Endodermal cell (in vitro differentiated cells): ENCODE results near the gene RXFP1. TPM values are rescaled to one million over a fixed set of nuclear protein-coding genes. Genes with fewer than 3 reads are reported as not detected.

ENCODE experiments used
- DNase-seq: peaks from one replicate; pipeline ENCODE4 v3.0.0-alpha.2; 2017
- H3K27ac ChIP-seq: 2 replicates; pipeline ENCODE4 v1.5.1; 2013; ENCODE audit warnings: mild to moderate bottlenecking, low read depth, low read length, moderate library complexity
- H3K27me3 ChIP-seq: 2 replicates; pipeline ENCODE4 v1.6.1; 2013; ENCODE audit warnings: mild to moderate bottlenecking, low read length, moderate library complexity; ENCODE audit not compliant: insufficient read depth, control insufficient read depth, poor library complexity, severe bottlenecking
- H3K36me3 ChIP-seq: 2 replicates; pipeline ENCODE4 v1.7.0; 2013; ENCODE audit warnings: mild to moderate bottlenecking, low read length, moderate library complexity; ENCODE audit not compliant: control insufficient read depth, insufficient read depth
- H3K4me1 ChIP-seq: one replicate; pipeline ENCODE4 v1.7.0; 2013; ENCODE audit warnings: low read length; ENCODE audit not compliant: control insufficient read depth, insufficient read depth
- H3K4me3 ChIP-seq: 2 replicates; pipeline ENCODE4 v1.5.1; 2013; ENCODE audit warnings: mild to moderate bottlenecking, low read length, moderate library complexity
- H3K9ac ChIP-seq: 2 replicates; pipeline ENCODE4 v1.6.1; 2013; ENCODE audit warnings: mild to moderate bottlenecking, low read length, moderate library complexity; ENCODE audit not compliant: poor library complexity, severe bottlenecking; ENCODE audit errors: extremely low read depth
- H3K9me3 ChIP-seq: 2 replicates; pipeline ENCODE4 v1.6.1; 2013; ENCODE audit warnings: mild to moderate bottlenecking, low read length, moderate library complexity; ENCODE audit not compliant: control insufficient read depth
- H3K27ac Mint-ChIP-seq: 2 replicates; pipeline ENCODE4 v1.8.0; 2020; ENCODE audit warnings: mixed read lengths
- H3K27me3 Mint-ChIP-seq: 2 replicates; pipeline ENCODE4 v1.8.0; 2021; ENCODE audit warnings: mild to moderate bottlenecking, mixed read lengths; ENCODE audit not compliant: insufficient read depth
- H3K36me3 Mint-ChIP-seq: 2 replicates; pipeline ENCODE4 v1.8.0; 2020; ENCODE audit warnings: low read depth, mixed read lengths
- H3K4me1 Mint-ChIP-seq: 2 replicates; pipeline ENCODE4 v1.8.0; 2020; ENCODE audit warnings: mixed read lengths
- H3K4me3 Mint-ChIP-seq: 2 replicates; pipeline ENCODE4 v1.8.0; 2020; ENCODE audit warnings: mild to moderate bottlenecking, moderate library complexity, mixed read lengths
- H3K9me3 Mint-ChIP-seq: 2 replicates; pipeline ENCODE4 v1.8.0; 2020; ENCODE audit warnings: mild to moderate bottlenecking, mixed read lengths
- WGBS, 2 experiments: methylation state at CpG; one replicate each; pipeline versions ENCODE4 v1.1.5 to v1.1.7; 2013; ENCODE audit warnings: missing lambda C conversion rate in 2 of 2, mixed read lengths in 1 of 2; ENCODE audit not compliant: insufficient coverage in 1 of 2, insufficient read length in 1 of 2; 5-methylcytosine and 5-hydroxymethylcytosine counted together
- total RNA-seq, 2 donors: library from RNA; stranded (reverse); fragmentation: NEBNext Ultra II Directional in 1 of 2; extraction: Animal tissue kit (Norgen Biotek cat#: 25700) in 1 of 2; gene quantifications; 2 replicates in 1 of 2; 3 replicates in 1 of 2; pipeline ENCODE4 v1.2.1, GENCODE V29; 2021
- TF ChIP-seq, protein P1 (sequence below): fragments of 200-600 bp; sonication (generic); conservative IDR thresholded peaks from 2 replicates; pipeline ENCODE4 v1.5.0; 2021; ENCODE audit warnings: antibody characterized with exemption, mild to moderate bottlenecking

Gene RXFP1
- total RNA-seq, 2 donors from 2014 or later = not detected

- no peaks in the 10 kb centered on the region for H3K4me1 Mint-ChIP-seq
- H3K4me3 Mint-ChIP-seq = no peak overlapping the region
- no peaks in the 10 kb centered on the region for H3K9me3 ChIP-seq
- H3K9ac ChIP-seq = no peak overlapping the region
- H3K4me3 ChIP-seq = no peak overlapping the region
- no peaks in the 10 kb centered on the region for H3K27me3 ChIP-seq
- no peak overlapping the region for H3K27ac Mint-ChIP-seq
- 82 to 89% methylated on average over 2 to 4 of the region's 4 CpGs for WGBS, 2 experiments
- H3K36me3 Mint-ChIP-seq = no peaks in the 10 kb centered on the region
- H3K4me1 ChIP-seq = no peaks in the 10 kb centered on the region
- H3K9me3 Mint-ChIP-seq = no peaks in the 10 kb centered on the region
- no peaks in the 10 kb centered on the region for H3K27me3 Mint-ChIP-seq
- TF ChIP-seq, protein P1, sequence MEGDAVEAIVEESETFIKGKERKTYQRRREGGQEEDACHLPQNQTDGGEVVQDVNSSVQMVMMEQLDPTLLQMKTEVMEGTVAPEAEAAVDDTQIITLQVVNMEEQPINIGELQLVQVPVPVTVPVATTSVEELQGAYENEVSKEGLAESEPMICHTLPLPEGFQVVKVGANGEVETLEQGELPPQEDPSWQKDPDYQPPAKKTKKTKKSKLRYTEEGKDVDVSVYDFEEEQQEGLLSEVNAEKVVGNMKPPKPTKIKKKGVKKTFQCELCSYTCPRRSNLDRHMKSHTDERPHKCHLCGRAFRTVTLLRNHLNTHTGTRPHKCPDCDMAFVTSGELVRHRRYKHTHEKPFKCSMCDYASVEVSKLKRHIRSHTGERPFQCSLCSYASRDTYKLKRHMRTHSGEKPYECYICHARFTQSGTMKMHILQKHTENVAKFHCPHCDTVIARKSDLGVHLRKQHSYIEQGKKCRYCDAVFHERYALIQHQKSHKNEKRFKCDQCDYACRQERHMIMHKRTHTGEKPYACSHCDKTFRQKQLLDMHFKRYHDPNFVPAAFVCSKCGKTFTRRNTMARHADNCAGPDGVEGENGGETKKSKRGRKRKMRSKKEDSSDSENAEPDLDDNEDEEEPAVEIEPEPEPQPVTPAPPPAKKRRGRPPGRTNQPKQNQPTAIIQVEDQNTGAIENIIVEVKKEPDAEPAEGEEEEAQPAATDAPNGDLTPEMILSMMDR = no peak
- no peak overlapping the region for H3K27ac ChIP-seq
- H3K36me3 ChIP-seq = no peaks in the 10 kb centered on the region
- no peak for DNase-seq
Measured at GRCh38 chr4:158500054-158500453, 21.6 kb upstream of the RXFP1 start.

DNA sequence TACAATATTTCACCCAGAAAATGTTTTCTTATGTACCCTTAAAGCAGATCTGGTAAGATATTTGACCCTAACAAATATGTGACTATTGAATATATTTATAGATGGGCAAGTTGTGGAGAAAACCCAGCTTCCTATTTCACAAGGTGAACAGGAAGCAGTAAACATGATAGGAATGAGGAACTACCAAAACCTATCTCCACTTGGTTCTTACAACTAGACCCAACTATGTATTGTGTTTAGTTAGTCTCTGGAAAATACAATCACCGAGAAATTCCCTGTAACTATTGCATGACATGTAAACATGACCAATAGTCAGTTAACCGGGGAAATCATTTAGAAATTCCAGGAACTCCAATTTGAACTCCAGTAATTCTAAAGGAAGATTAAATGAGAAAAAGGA, 8.4 kb upstream of the RXFP1 start:
- Mint-ChIP-seq H3K27ac (no peak overlapping the region), H3K4me3 (no peak overlapping the region), H3K9me3 (no peaks in the 10 kb centered on the region), H3K27me3 (no peaks in the 10 kb centered on the region), H3K36me3 (no peaks in the 10 kb centered on the region), H3K4me1 (no peaks in the 10 kb centered on the region)
- Histone ChIP-seq H3K36me3 (no peaks in the 10 kb centered on the region), H3K27me3 (no peaks in the 10 kb centered on the region), H3K4me3 (no peak overlapping the region), H3K9ac (no peak overlapping the region), H3K4me1 (peaks cover 3% of the 10 kb centered on the region), H3K27ac (no peak overlapping the region), H3K9me3 (no peaks in the 10 kb centered on the region)
- DNase-seq = no peak
- 100% methylated on average over 2 of the region's 2 CpGs for WGBS, 2 experiments
- TF ChIP-seq, protein P1 = no peak

DNA sequence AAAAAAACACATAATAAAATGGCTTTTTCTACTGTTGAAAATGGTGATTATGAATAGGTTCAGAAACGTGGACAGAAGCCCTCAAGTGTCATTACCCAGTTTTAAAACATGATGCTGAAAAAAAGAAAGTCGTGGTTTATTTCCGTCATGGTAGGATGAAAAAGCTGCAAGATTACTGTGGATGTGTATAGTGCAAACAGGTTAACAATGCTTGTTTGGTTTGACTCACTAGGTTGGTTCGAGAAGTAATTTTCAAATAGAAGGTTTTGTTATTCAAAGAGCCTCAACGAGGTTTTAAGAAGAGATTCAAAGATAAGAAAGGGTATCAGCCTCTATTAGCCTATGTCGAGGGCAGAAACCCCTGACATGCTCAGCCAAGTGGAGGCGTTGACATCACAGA, 2.5 kb upstream of the RXFP1 start:
- no peak overlapping the region for H3K9ac ChIP-seq
- TF ChIP-seq, protein P1 = no peak
- 78 to 80% methylated on average over 5 to 7 of the region's 7 CpGs for WGBS, 2 experiments
- H3K9me3 ChIP-seq = no peaks in the 10 kb centered on the region
- H3K4me3 ChIP-seq = no peak overlapping the region
- no peaks in the 10 kb centered on the region for H3K9me3 Mint-ChIP-seq
- no peak overlapping the region for H3K27ac Mint-ChIP-seq
- H3K27me3 ChIP-seq = no peaks in the 10 kb centered on the region
- no peaks in the 10 kb centered on the region for H3K36me3 Mint-ChIP-seq
- H3K27me3 Mint-ChIP-seq = peaks cover 9% of the 10 kb centered on the region
- H3K4me1 ChIP-seq = peaks cover 3% of the 10 kb centered on the region
- no peak overlapping the region for H3K27ac ChIP-seq
- H3K4me1 Mint-ChIP-seq = peaks cover 4% of the 10 kb centered on the region
- DNase-seq = no peak
- no peak overlapping the region for H3K4me3 Mint-ChIP-seq
- H3K36me3 ChIP-seq = no peaks in the 10 kb centered on the region
